IMR-90 (cell line): Measurements from ENCODE around the gene PRKD2. TPM values are rescaled to one million over a fixed set of nuclear protein-coding genes. Genes with fewer than 3 reads are reported as not detected.
A peak's percentile ranks its signal among the peaks of the same experiment; 100 is the strongest.
"Not testable (repeated sequence)": the region's sequence is repeated elsewhere in the genome, so short reads cannot be mapped to it uniquely, and the experiment has no call there.

Experiments used
- ATAC-seq: fragments of 200-7000 bp; cut with Tn5 transposase; 2 replicates; pipeline ENCODE4 v1.9.1; 2020; ENCODE audit warnings: low read depth, mild to moderate bottlenecking, moderate library complexity
- BruUV-seq: library from RNA; stranded (reverse); fragments of 400-500 nt; replicated peaks from 2 replicates; lab custom pipeline; 2021; lab: Mats Ljungman, UMichigan
- CTCF ChIA-PET: fragments of 300-600 bp; formaldehyde crosslinking; extraction: SDS; loops from one replicate; lab custom pipeline; 2021; ENCODE audit warnings: antibody characterized with exemption; lab: Yijun Ruan, JAX
- POLR2A ChIA-PET: fragments of 300-600 bp; sonication (Branson Sonifier 250); formaldehyde crosslinking; loops from one replicate; lab custom pipeline; 2022; ENCODE audit warnings: antibody characterized with exemption; ENCODE audit not compliant: unreplicated experiment; lab: Charles Lee
- DNase-seq: peaks from one replicate; pipeline ENCODE4 v3.0.0; 2013
- H2AFZ ChIP-seq: replicated peaks from 2 replicates; pipeline ENCODE3; 2013; ENCODE audit warnings: low read length, mild to moderate bottlenecking; ENCODE audit not compliant: poor library complexity
- H2AK5ac ChIP-seq: 2 replicates; pipeline ENCODE4 v1.6.1; 2013; ENCODE audit warnings: low read depth, low read length, inconsistent platforms
- H2AK9ac ChIP-seq: replicated peaks from 2 replicates; pipeline ENCODE3; 2013; ENCODE audit warnings: mild to moderate bottlenecking, low read depth, low read length, moderate library complexity; ENCODE audit not compliant: poor library complexity
- H2BK120ac ChIP-seq: 2 replicates; pipeline ENCODE4 v1.6.1; 2013; ENCODE audit warnings: low read depth, low read length, inconsistent platforms
- H2BK15ac ChIP-seq: 3 replicates; pipeline ENCODE4 v1.6.1; 2013; ENCODE audit warnings: low read depth, low read length, inconsistent platforms
- H2BK20ac ChIP-seq: 2 replicates; pipeline ENCODE4 v1.6.1; 2013; ENCODE audit warnings: low read depth, mild to moderate bottlenecking, inconsistent platforms, low read length, moderate library complexity
- H2BK5ac ChIP-seq: 2 replicates; pipeline ENCODE4 v1.6.1; 2013; ENCODE audit warnings: mild to moderate bottlenecking, low read depth, low read length, inconsistent platforms; ENCODE audit not compliant: poor library complexity, severe bottlenecking
- H3K14ac ChIP-seq: replicated peaks from 2 replicates; pipeline ENCODE4 v1.6.1; 2013; ENCODE audit warnings: low read depth, low read length, inconsistent platforms
- H3K18ac ChIP-seq: 2 replicates; pipeline ENCODE4 v1.6.1; 2013; ENCODE audit warnings: low read depth, low read length, control low read depth
- H3K23ac ChIP-seq: 2 replicates; pipeline ENCODE4 v1.6.1; 2013; ENCODE audit warnings: low read depth, low read length, inconsistent platforms
- H3K27ac ChIP-seq: 2 replicates; pipeline ENCODE4 v1.5.1; 2013; ENCODE audit warnings: mild to moderate bottlenecking, control low read depth, low read length; ENCODE audit not compliant: insufficient read depth
- H3K27me3 ChIP-seq: 2 replicates; pipeline ENCODE4 v1.6.1; 2013; ENCODE audit warnings: low read length; ENCODE audit not compliant: control insufficient read depth, insufficient read depth
- H3K36me3 ChIP-seq: 2 replicates; pipeline ENCODE4 v1.6.1; 2013; ENCODE audit warnings: low read length, mixed read lengths; ENCODE audit not compliant: control insufficient read depth, insufficient read depth
- H3K4ac ChIP-seq: 2 replicates; pipeline ENCODE4 v1.6.1; 2013; ENCODE audit warnings: low read depth, low read length, inconsistent platforms
- H3K4me1 ChIP-seq: 2 replicates; pipeline ENCODE4 v1.6.1; 2013; ENCODE audit warnings: low read length, mixed read lengths; ENCODE audit not compliant: control insufficient read depth, insufficient read depth
- H3K4me2 ChIP-seq: 2 replicates; pipeline ENCODE4 v1.6.1; 2013; ENCODE audit warnings: low read depth, mild to moderate bottlenecking, control low read depth, low read length, moderate library complexity
- H3K4me3 ChIP-seq: 2 replicates; pipeline ENCODE4 v1.5.1; 2013; ENCODE audit warnings: low read depth, mild to moderate bottlenecking, control low read depth, low read length, moderate library complexity; ENCODE audit not compliant: insufficient read depth
- H3K56ac ChIP-seq: 2 replicates; pipeline ENCODE4 v1.6.1; 2013; ENCODE audit warnings: low read length, inconsistent platforms; ENCODE audit not compliant: insufficient read depth; ENCODE audit errors: extremely low read depth
- H3K79me1 ChIP-seq, 2 experiments: 2 replicates each; pipeline ENCODE4 v1.6.1; 2013; ENCODE audit warnings: low read length in 2 of 2, inconsistent platforms in 1 of 2, low read depth in 1 of 2
- H3K9ac ChIP-seq: 2 replicates; pipeline ENCODE4 v1.6.1; 2013; ENCODE audit warnings: low read depth, low read length, control low read depth
- H3K9me1 ChIP-seq: 2 replicates; pipeline ENCODE4 v1.6.1; 2013; ENCODE audit warnings: low read length, inconsistent platforms; ENCODE audit not compliant: insufficient read depth
- H3K9me3 ChIP-seq: 2 replicates; pipeline ENCODE4 v1.6.1; 2013; ENCODE audit warnings: low read length; ENCODE audit not compliant: control insufficient read depth, insufficient read depth
- H4K20me1 ChIP-seq: 2 replicates; pipeline ENCODE4 v1.6.1; 2013; ENCODE audit warnings: low read length, inconsistent platforms; ENCODE audit not compliant: insufficient read depth
- H4K5ac ChIP-seq: 2 replicates; pipeline ENCODE4 v1.6.1; 2013; ENCODE audit warnings: mild to moderate bottlenecking, low read depth, low read length, control low read depth
- H4K8ac ChIP-seq, 2 experiments: 2 replicates each; pipeline ENCODE4 v1.6.1; 2013; ENCODE audit warnings: low read depth in 2 of 2, low read length in 2 of 2, control low read depth in 1 of 2, inconsistent platforms in 1 of 2
- H4K91ac ChIP-seq: 2 replicates; pipeline ENCODE4 v1.6.1; 2013; ENCODE audit warnings: low read depth, low read length, inconsistent platforms; ENCODE audit not compliant: insufficient read depth
- CHD1 ChIP-seq: IDR thresholded peaks from 2 replicates; pipeline ENCODE4 v1.6.1; 2012; ENCODE audit warnings: low read depth, low read length, improper control_type of control experiment
- NFE2L2 ChIP-seq: fragments of 150-350 bp; IDR thresholded peaks from 2 replicates; pipeline ENCODE4 v1.6.1; 2016; ENCODE audit warnings: low read depth, mild to moderate bottlenecking, low read length
- WGBS, 2 experiments: methylation state at CpG; one replicate each; pipeline versions ENCODE4 v1.1.5 to v1.1.7; 2013; ENCODE audit warnings: missing lambda C conversion rate in 2 of 2; ENCODE audit not compliant: insufficient read length in 1 of 2; ENCODE audit errors: extremely low coverage in 2 of 2; 5-methylcytosine and 5-hydroxymethylcytosine counted together
- dilution Hi-C: fragments of 300-500 bp; cut with HindIII; formaldehyde crosslinking; loops from one replicate; pipeline ENCODE4 v1.14.3; 2018; ENCODE audit warnings: low sequenced_read_pairs; ENCODE audit not compliant: unreplicated experiment
- in situ Hi-C: fragments of 300-500 bp; cut with MboI; formaldehyde crosslinking; loops from 3 replicates; pipeline ENCODE4 v1.14.3; 2019; ENCODE audit warnings: low sequenced_read_pairs, inconsistent platforms, mixed read lengths
- intact Hi-C: fragments of 100-400 bp; cut with micrococcal nuclease; formaldehyde crosslinking; loops from 2 replicates; pipeline ENCODE4 v1.10.0; 2022
- polyA plus RNA-seq, 3 experiments: library from polyadenylated mRNA; depleted of rRNA; stranded (reverse); fragments of >200 nt; gene quantifications; 2 replicates each; pipeline ENCODE4 v1.2.3, GENCODE V29; 2012; ENCODE audit warnings: low replicate concordance in 1 of 3
- total RNA-seq: library from RNA; depleted of rRNA; stranded (reverse); fragments of >200 nt; gene quantifications from 2 replicates; pipeline ENCODE4 v1.2.3, GENCODE V29; 2012

The PRKD2 gene
- total and polyA plus RNA-seq, 2 of the 4 experiments (the other 2 are of a cell fraction) = 9.9 to 19.6 TPM

DNA sequence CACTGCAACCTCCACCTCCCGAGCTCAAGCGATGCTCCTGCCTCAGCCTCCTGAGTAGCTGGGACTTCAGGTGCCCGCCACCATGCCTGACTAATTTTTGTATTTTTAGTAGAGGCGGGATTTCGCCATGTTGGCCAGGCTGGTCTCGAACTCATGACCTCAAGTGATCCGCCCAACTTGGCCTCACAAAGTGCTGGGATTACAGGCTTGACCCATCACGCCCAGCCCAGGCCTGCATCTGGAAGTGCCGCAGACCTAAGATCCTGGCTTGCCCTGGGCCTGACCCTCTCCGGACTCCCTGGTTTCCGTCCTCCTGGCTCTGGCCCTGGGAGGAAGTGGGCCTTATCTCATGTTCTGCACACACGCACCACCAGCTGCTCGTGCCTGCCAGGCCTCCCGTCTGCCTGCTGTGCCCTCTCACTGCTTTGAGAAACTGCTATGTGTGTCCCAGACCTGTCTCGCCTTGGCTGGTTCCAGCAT lies 87.3 kb downstream of the PRKD2 start:
- Histone ChIP-seq H3K4me2 (no peak overlapping the region), H2BK20ac (no peak overlapping the region), H3K9me3 (no peaks in the 10 kb centered on the region), H3K4me1 (peaks cover 25% of the 10 kb centered on the region), H4K20me1 (no peaks in the 10 kb centered on the region), H2BK5ac (no peak overlapping the region), H3K56ac (no peak overlapping the region), H4K5ac (no peak overlapping the region), H3K18ac (no peak overlapping the region), H2AK9ac (peak overlapping the region; percentile 28), H3K36me3 (no peaks in the 10 kb centered on the region), H2BK120ac (peak overlapping the region; percentile 23; the same call in 1 of the 2 replicates), H3K9me1 (peaks cover 14% of the 10 kb centered on the region), H3K9ac (no peak overlapping the region), H3K14ac (no peak overlapping the region), H3K23ac (no peak overlapping the region), H3K4me3 (no peak overlapping the region), H3K27me3 (no peaks in the 10 kb centered on the region), H4K8ac (no peak overlapping the region), H4K91ac (no peak overlapping the region), H3K4ac (no peak overlapping the region), H3K79me1 (peaks cover 0 to 3% of the 10 kb centered on the region in 2 experiments; a peak in 1 of 4 replicates), H3K27ac (no peak overlapping the region), H2AFZ (peak overlapping the region; percentile 61), H2AK5ac (peak overlapping the region; percentile 83; the same call in 1 of the 2 replicates), H2BK15ac (no peak overlapping the region; the same call in 2 of the 3 replicates)
- in situ Hi-C loops = no loop called here
- DNase-seq = no peak
- no TSS peak for BruUV-seq
- intact Hi-C loops = no loop called here
- ChIA-PET POLR2A (no interaction called here), CTCF (interaction anchor here (1.1 kb wide), 1 partner anchor 16 kb away, joined by 3 read pairs; no protein-coding TSS in a partner anchor)
- WGBS, 2 experiments = 84% methylated on average over 9 of the region's 15 CpGs; no CpG with 5 or more reads in 1 of the 2 experiments
- ATAC-seq = no peak
- TF ChIP-seq NFE2L2 (no peak), CHD1 (no peak)
- dilution Hi-C loops = no loop called here

DNA sequence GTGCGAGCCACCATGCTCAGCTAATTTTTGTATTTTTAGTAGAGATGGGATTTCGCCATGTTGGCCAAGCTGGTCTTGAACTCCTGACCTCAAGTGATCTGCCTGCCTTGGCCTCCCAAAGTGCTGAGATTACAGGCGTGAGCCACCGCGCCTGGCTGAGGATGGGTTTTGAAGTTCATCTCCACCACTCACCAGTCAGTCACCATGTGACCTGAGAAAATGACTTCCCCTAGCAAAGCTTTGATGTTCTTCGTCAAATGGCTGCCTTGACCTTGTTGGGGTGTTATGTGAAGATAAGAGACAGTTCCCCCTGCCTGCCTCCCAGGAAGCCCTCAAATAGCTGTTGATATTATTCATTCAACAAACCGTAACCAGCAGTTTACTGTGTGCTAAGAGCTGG lies 87.9 kb downstream of the PRKD2 start:
- not testable (repeated sequence) for ATAC-seq

More for the DNA sequence above, 87.9 kb downstream of the PRKD2 start:
- dilution Hi-C loops, H3K56ac ChIP-seq, H2BK20ac ChIP-seq, H3K36me3 ChIP-seq, H3K27ac ChIP-seq, H2BK5ac ChIP-seq, BruUV-seq, H2AFZ ChIP-seq, intact Hi-C loops, H3K27me3 ChIP-seq, H2BK120ac ChIP-seq, H3K14ac ChIP-seq, H2AK5ac ChIP-seq, H3K4me2 ChIP-seq, H3K9ac ChIP-seq, H4K20me1 ChIP-seq, H2AK9ac ChIP-seq, H3K79me1 ChIP-seq, POLR2A ChIA-PET, H3K9me3 ChIP-seq, H4K5ac ChIP-seq, in situ Hi-C loops, H3K18ac ChIP-seq, H3K4me3 ChIP-seq, H2BK15ac ChIP-seq, H4K91ac ChIP-seq, H3K4ac ChIP-seq, H3K23ac ChIP-seq, DNase-seq, H4K8ac ChIP-seq: not testable (repeated sequence)
- CTCF ChIA-PET = interaction anchor here (1.0 to 1.1 kb wide), 2 partner anchors 15 to 33 kb away, joined by 3 to 4 read pairs; no protein-coding TSS in a partner anchor
- H3K9me1 ChIP-seq = peaks cover 14% of the 10 kb centered on the region
- WGBS, 2 experiments = no CpG with 5 or more reads among the region's 7 CpGs
- H3K4me1 ChIP-seq = peaks cover 28% of the 10 kb centered on the region
